K562 (cell line): ENCODE measurements around the gene MED15. TPM values are rescaled to one million over a fixed set of nuclear protein-coding genes. Genes with fewer than 3 reads are reported as not detected.

Experiments used
- BCL6 ChIP-seq: fragments of 250-450 bp; sonication (Bioruptor Pico); IDR thresholded peaks from 2 replicates; pipeline ENCODE4 v1.4.0; 2020
- CHD4 ChIP-seq: fragments of 200-600 bp; sonication (generic); IDR thresholded peaks from 3 replicates; pipeline ENCODE4 v1.6.1; 2012; ENCODE audit warnings: low read depth, mild to moderate bottlenecking, mixed read lengths, low read length, inconsistent platforms; ENCODE audit not compliant: insufficient read depth, insufficient replicate concordance, poor library complexity, severe bottlenecking
- ETV5 ChIP-seq: sonication (generic); formaldehyde crosslinking; IDR thresholded peaks from 2 replicates; pipeline ENCODE4 v1.4.0; 2020; ENCODE audit warnings: low read depth, mild to moderate bottlenecking, missing genetic modification reagents
- SMARCA5 ChIP-seq: fragments of 450-650 bp; IDR thresholded peaks from 2 replicates; pipeline ENCODE4 v1.6.1; 2016
- ZNF140 ChIP-seq: fragments of 250-450 bp; sonication (Bioruptor Pico); IDR thresholded peaks from 2 replicates; pipeline ENCODE4 v1.8.0; 2021; ENCODE audit warnings: moderate library complexity, mild to moderate bottlenecking, inconsistent platforms
- ZNF354B ChIP-seq: fragments of 250-450 bp; sonication (Bioruptor Pico); IDR thresholded peaks from 2 replicates; pipeline ENCODE4 v1.4.0; 2020
- polyA plus RNA-seq, 8 experiments: library from polyadenylated mRNA; depleted of rRNA in 4 of 8; stranded (reverse) in 5 of 8; unstranded in 3 of 8; fragments of >200 nt; fragmentation: Nextera tagmentation in 2 of 8; fragmentation: Illumina TruSeq in 1 of 8; extraction: Ambion mirVana in 2 of 8; extraction: Trizol in 1 of 8; gene quantifications; 2 replicates each; pipeline versions ENCODE4 v1.2.1 to v1.2.3, GENCODE V29; 2011 to 2014; ENCODE audit warnings: inconsistent platforms in 1 of 8, missing spikeins in 1 of 8
- total RNA-seq, 7 experiments: library from RNA; depleted of rRNA in 6 of 7; stranded (reverse); fragments of >200 nt in 6 of 7; fragmentation: Illumina TruSeq in 2 of 7; extraction: Trizol in 2 of 7; gene quantifications; 2 replicates each; pipeline versions ENCODE4 v1.2.1 to v1.2.3, GENCODE V29; 2011 to 2021; ENCODE audit warnings: low replicate concordance in 1 of 7
- TF ChIP-seq, protein P1 (sequence below): fragments of 450-650 bp; IDR thresholded peaks from 2 replicates; pipeline ENCODE4 v1.6.1; 2016; ENCODE audit warnings: mild to moderate bottlenecking
- TF ChIP-seq, protein P2 (sequence below): sonication (generic); formaldehyde crosslinking; IDR thresholded peaks from 2 replicates; pipeline ENCODE4 v1.9.0; 2022; ENCODE audit warnings: mild to moderate bottlenecking, missing genetic modification reagents
- TF ChIP-seq, protein P3 (sequence below): fragments of 250-450 bp; sonication (Bioruptor Pico); IDR thresholded peaks from 2 replicates; pipeline ENCODE4 v1.8.0; 2022; ENCODE audit warnings: moderate library complexity, mild to moderate bottlenecking, inconsistent platforms
- TF ChIP-seq, protein P4 (sequence below): fragments of 250-450 bp; sonication (Bioruptor Pico); IDR thresholded peaks from 2 replicates; pipeline ENCODE4 v1.9.0; 2021; ENCODE audit warnings: mild to moderate bottlenecking, inconsistent platforms
- TF ChIP-seq, protein P5 (sequence below): fragments of 250-450 bp; sonication (Bioruptor Pico); IDR thresholded peaks from 2 replicates; pipeline ENCODE4 v1.8.0; 2022; ENCODE audit warnings: inconsistent platforms, mild to moderate bottlenecking, moderate library complexity, borderline replicate concordance
- TF ChIP-seq, protein P6 (sequence below): fragments of 250-450 bp; sonication (Bioruptor Pico); IDR thresholded peaks from 2 replicates; pipeline ENCODE4 v1.4.0; 2020; ENCODE audit warnings: mild to moderate bottlenecking, moderate library complexity

MED15 gene
- total and polyA plus RNA-seq, 9 of the 15 experiments (the other 6 are each of a cell fraction or from before 2014, with no cell fraction given): 4.0 to 271 (median 60.1) TPM

DNA sequence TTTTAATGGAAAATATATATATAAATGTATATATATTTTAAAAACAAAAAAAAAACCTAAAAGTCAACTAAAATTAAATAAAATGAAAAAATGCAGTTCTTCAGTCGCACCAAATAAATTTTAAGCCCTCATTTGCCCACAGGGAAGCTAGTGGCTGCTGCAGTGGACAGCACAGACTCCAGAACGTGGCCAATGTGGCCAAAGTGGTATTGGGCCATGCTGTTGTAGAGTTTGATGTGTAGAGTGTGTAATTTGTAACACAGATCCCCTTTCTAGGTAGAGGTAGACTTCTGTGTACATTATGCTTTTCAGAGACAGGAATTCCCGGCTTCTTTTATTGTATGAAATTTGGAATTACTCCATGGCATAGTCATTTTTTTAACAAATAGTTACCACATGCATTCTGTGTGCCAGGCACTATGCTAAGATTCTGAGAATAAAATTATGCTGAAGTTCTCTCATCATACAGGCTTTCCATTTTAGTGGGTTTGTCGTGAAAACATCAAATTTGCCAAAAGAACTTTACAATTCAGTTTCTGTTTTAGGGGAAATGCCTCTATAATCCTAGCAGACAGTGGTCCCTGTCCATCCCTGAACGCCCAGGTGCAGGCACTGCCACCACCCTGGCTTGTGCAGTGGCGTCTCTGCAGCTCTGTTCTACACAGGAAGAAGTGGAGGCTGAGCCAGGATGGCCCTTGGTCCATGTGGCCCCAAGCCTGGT, 68.5 kb downstream of the MED15 start (continued):
- TF ChIP-seq, protein P1, sequence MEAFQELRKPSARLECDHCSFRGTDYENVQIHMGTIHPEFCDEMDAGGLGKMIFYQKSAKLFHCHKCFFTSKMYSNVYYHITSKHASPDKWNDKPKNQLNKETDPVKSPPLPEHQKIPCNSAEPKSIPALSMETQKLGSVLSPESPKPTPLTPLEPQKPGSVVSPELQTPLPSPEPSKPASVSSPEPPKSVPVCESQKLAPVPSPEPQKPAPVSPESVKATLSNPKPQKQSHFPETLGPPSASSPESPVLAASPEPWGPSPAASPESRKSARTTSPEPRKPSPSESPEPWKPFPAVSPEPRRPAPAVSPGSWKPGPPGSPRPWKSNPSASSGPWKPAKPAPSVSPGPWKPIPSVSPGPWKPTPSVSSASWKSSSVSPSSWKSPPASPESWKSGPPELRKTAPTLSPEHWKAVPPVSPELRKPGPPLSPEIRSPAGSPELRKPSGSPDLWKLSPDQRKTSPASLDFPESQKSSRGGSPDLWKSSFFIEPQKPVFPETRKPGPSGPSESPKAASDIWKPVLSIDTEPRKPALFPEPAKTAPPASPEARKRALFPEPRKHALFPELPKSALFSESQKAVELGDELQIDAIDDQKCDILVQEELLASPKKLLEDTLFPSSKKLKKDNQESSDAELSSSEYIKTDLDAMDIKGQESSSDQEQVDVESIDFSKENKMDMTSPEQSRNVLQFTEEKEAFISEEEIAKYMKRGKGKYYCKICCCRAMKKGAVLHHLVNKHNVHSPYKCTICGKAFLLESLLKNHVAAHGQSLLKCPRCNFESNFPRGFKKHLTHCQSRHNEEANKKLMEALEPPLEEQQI: no peak
- TF ChIP-seq, protein P2, sequence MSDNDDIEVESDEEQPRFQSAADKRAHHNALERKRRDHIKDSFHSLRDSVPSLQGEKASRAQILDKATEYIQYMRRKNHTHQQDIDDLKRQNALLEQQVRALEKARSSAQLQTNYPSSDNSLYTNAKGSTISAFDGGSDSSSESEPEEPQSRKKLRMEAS (CRISPR knock-in tag): no peak
- TF ChIP-seq ZNF140 (CRISPR knock-in tag): no peak
- TF ChIP-seq CHD4: no peak
- TF ChIP-seq, protein P3, sequence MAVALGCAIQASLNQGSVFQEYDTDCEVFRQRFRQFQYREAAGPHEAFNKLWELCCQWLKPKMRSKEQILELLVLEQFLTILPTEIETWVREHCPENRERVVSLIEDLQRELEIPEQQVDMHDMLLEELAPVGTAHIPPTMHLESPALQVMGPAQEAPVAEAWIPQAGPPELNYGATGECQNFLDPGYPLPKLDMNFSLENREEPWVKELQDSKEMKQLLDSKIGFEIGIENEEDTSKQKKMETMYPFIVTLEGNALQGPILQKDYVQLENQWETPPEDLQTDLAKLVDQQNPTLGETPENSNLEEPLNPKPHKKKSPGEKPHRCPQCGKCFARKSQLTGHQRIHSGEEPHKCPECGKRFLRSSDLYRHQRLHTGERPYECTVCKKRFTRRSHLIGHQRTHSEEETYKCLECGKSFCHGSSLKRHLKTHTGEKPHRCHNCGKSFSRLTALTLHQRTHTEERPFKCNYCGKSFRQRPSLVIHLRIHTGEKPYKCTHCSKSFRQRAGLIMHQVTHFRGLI (CRISPR knock-in tag): no peak
- TF ChIP-seq ETV5 (CRISPR knock-in tag): no peak
- TF ChIP-seq ZNF354B: 0 out of 2 replicates have a peak, but pooled peaks have one; percentile 5
- TF ChIP-seq, protein P4, sequence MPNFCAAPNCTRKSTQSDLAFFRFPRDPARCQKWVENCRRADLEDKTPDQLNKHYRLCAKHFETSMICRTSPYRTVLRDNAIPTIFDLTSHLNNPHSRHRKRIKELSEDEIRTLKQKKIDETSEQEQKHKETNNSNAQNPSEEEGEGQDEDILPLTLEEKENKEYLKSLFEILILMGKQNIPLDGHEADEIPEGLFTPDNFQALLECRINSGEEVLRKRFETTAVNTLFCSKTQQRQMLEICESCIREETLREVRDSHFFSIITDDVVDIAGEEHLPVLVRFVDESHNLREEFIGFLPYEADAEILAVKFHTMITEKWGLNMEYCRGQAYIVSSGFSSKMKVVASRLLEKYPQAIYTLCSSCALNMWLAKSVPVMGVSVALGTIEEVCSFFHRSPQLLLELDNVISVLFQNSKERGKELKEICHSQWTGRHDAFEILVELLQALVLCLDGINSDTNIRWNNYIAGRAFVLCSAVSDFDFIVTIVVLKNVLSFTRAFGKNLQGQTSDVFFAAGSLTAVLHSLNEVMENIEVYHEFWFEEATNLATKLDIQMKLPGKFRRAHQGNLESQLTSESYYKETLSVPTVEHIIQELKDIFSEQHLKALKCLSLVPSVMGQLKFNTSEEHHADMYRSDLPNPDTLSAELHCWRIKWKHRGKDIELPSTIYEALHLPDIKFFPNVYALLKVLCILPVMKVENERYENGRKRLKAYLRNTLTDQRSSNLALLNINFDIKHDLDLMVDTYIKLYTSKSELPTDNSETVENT (CRISPR knock-in tag): 0 out of 2 replicates have a peak, but pooled peaks have one; percentile 20
- TF ChIP-seq SMARCA5: no peak
- TF ChIP-seq, protein P5, sequence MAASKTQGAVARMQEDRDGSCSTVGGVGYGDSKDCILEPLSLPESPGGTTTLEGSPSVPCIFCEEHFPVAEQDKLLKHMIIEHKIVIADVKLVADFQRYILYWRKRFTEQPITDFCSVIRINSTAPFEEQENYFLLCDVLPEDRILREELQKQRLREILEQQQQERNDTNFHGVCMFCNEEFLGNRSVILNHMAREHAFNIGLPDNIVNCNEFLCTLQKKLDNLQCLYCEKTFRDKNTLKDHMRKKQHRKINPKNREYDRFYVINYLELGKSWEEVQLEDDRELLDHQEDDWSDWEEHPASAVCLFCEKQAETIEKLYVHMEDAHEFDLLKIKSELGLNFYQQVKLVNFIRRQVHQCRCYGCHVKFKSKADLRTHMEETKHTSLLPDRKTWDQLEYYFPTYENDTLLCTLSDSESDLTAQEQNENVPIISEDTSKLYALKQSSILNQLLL (CRISPR knock-in tag): no peak
- TF ChIP-seq BCL6 (CRISPR knock-in tag): no peak
- TF ChIP-seq, protein P6, sequence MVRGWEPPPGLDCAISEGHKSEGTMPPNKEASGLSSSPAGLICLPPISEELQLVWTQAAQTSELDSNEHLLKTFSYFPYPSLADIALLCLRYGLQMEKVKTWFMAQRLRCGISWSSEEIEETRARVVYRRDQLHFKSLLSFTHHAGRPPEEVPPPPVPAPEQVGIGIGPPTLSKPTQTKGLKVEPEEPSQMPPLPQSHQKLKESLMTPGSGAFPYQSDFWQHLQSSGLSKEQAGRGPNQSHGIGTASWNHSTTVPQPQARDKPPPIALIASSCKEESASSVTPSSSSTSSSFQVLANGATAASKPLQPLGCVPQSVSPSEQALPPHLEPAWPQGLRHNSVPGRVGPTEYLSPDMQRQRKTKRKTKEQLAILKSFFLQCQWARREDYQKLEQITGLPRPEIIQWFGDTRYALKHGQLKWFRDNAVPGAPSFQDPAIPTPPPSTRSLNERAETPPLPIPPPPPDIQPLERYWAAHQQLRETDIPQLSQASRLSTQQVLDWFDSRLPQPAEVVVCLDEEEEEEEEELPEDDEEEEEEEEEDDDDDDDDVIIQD (CRISPR knock-in tag): no peak
- TF ChIP-seq, all 486 proteins: peak for 12
